Keratinocyte (primary cell): ENCODE data around the gene MAD1L1.

Source experiments
- EZH2 ChIP-seq: IDR thresholded peaks from one replicate; pipeline ENCODE4 v1.6.1; 2012; ENCODE audit warnings: inconsistent platforms, mild to moderate bottlenecking, low read length, moderate library complexity
- TF ChIP-seq, protein P1 (sequence below), 3 experiments: IDR thresholded peaks in 1 of 3; conservative IDR thresholded peaks in 1 of 3; optimal IDR thresholded peaks in 1 of 3; 2 replicates in 2 of 3; 3 replicates in 1 of 3; pipeline versions ENCODE3 to v1.5.1; 2011; ENCODE audit warnings: low read length in 3 of 3, mild to moderate bottlenecking in 3 of 3, moderate library complexity in 2 of 3, control low read depth in 1 of 3, inconsistent platforms in 1 of 3; ENCODE audit not compliant: insufficient read depth in 2 of 3; ENCODE audit errors: extremely low read depth in 1 of 3

DNA sequence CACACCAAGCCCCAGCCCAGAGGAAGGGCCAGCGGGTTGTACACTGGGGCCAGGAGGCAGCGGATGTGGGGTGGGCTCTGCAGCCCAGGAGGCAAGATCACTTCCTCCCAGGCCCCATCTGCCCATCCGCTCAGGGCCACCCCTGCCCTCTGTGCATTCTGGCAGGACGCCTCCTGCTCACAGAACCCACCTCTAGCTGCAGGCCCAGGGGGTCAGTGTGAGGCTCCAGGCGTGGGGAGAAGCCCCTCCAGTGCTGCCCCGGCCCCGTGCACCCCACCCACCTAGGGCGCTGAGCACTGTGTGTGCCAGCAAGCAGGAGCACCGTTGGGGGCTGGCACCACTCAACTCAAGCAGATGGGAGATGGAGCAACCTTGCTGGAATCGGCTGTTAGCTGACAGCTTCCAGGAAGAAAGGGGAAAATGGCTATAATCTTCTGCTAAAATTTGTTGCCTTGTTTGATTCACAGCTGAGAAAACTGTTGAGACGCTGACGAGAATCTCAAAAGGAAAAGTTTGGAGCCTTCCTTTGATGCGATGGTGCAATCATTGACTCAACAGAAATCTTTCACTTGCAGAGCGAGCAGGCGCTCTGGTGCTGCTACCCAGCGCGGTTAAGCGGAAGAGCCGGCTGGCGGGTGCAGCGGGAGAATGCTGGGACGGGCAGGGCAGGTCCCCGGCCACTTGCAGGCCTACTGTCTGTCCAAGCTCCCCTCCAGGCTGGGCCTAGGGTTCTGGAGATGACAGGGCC is 286.5 kb downstream of the MAD1L1 start:
- TF ChIP-seq, protein P1, sequence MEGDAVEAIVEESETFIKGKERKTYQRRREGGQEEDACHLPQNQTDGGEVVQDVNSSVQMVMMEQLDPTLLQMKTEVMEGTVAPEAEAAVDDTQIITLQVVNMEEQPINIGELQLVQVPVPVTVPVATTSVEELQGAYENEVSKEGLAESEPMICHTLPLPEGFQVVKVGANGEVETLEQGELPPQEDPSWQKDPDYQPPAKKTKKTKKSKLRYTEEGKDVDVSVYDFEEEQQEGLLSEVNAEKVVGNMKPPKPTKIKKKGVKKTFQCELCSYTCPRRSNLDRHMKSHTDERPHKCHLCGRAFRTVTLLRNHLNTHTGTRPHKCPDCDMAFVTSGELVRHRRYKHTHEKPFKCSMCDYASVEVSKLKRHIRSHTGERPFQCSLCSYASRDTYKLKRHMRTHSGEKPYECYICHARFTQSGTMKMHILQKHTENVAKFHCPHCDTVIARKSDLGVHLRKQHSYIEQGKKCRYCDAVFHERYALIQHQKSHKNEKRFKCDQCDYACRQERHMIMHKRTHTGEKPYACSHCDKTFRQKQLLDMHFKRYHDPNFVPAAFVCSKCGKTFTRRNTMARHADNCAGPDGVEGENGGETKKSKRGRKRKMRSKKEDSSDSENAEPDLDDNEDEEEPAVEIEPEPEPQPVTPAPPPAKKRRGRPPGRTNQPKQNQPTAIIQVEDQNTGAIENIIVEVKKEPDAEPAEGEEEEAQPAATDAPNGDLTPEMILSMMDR (optimal IDR thresholded peaks at IDR 0.05 in 1 of 3, IDR thresholded peaks at IDR 0.05 in 1 of 3, conservative IDR thresholded peaks at IDR 0.05 in 1 of 3; ENCODE audit: extremely low read depth in 1 of 3, insufficient read depth in 2 of 3, low read length in 3 of 3): no peak
- no peak for TF ChIP-seq EZH2
